Measurements from ENCODE around the gene TTC21A. TPM values are rescaled to one million over a fixed set of nuclear protein-coding genes. Genes with fewer than 3 reads are reported as not detected.
"Not testable (repeated sequence)": the region's sequence is repeated elsewhere in the genome, so short reads cannot be mapped to it uniquely, and the experiment has no call there.

TTC21A gene
- total RNA-seq (2021) (9.0 and 9.5 TPM in 2 replicates), Bru-seq, nascent RNA (percentile 40 among the genes with signal in this experiment), BruChase-seq, experiment 1, labeled RNA remaining after a 2-hour chase (percentile 44 among the genes with signal in this experiment), BruChase-seq, experiment 2, labeled RNA remaining after a 6-hour chase (percentile 39 among the genes with signal in this experiment)
- long read RNA-seq, partial matches to known transcripts = 3 of 7 reads
- long read RNA-seq, other reads (novel, unspliced or antisense) = 2 of 7 reads

- peak; percentile 64 to 71 for DNase-seq
- Histone ChIP-seq H3K9me3 (ENCODE audit: insufficient read depth, low read depth) (no peaks in the 10 kb centered on the region), H3K9me2 (ENCODE audit: insufficient read depth) (no peaks in the 10 kb centered on the region), H3K4me1 (replicated peaks; ENCODE audit: insufficient read depth) (peaks cover 16% of the 10 kb centered on the region), H3K4me3 (peak within 1 kb of the TSS; percentile 95), H3K36me3 (ENCODE audit: low read depth) (no peaks in the 10 kb centered on the region), H3K27ac (no peak within 1 kb of the TSS), H4K20me1 (ENCODE audit: insufficient read depth) (no peaks in the 10 kb centered on the region; the same call in 1 of the 2 replicates), H3K79me2 (ENCODE audit: low read depth) (peaks cover 27% of the 10 kb centered on the region), H2AFZ (peak within 1 kb of the TSS; percentile 92), H3F3A (ENCODE audit: insufficient read depth, low read depth) (no peaks in the 10 kb centered on the region), H3K4me2 (peak within 1 kb of the TSS; percentile 92), H3K27me3 (ENCODE audit: insufficient read depth, low read depth) (no peaks in the 10 kb centered on the region)
- no peak for TF ChIP-seq CTCF (conservative IDR thresholded peaks at IDR 0.05)
- TF ChIP-seq EZH2 (IDR thresholded peaks at IDR 0.05; ENCODE audit: low read depth) = no peak
- CTCF ChIA-PET = interaction anchor here (1.5 kb wide), 1 partner anchor 18 kb away, joined by 6 read pairs; no protein-coding TSS in a partner anchor
- POLR2A ChIA-PET (ENCODE audit: unreplicated experiment) = interaction anchor here (0.6 kb wide), 3 partner anchors 39 to 70 kb away, joined by 3 to 4 read pairs (median 4); no protein-coding TSS in a partner anchor
- intact Hi-C loops (cut with micrococcal nuclease; ENCODE audit: unreplicated experiment) = loop anchor here (1.0 to 5.0 kb wide), 4 partner anchors 18 to 75 kb away; no protein-coding TSS in a partner anchor
- BruUV-seq (replicated peaks) = no TSS peak
Observed at GRCh38 chr3:39107388-39108199, at the start of gene TTC21A, which contains the start of gene GORASP1. TTC21A (plus strand) TSS chr3:39107680; CDS start chr3:39107838, 158 bp downstream. GORASP1 (minus strand) TSS chr3:39107627; CDS start chr3:39107541, 86 bp downstream.

- POLR2A ChIA-PET (ENCODE audit: unreplicated experiment); CTCF ChIA-PET; H3K79me2 ChIP-seq (ENCODE audit: low read depth): not testable (repeated sequence)
Observed at GRCh38 chr3:39061228-39061627, 46.3 kb upstream of the TTC21A start.

GRCh38 chr3:39062180-39062579 lies 45.3 kb upstream of the TTC21A start:
- TF ChIP-seq EZH2 (IDR thresholded peaks at IDR 0.05; ENCODE audit: low read depth) (no peak), CTCF (conservative IDR thresholded peaks at IDR 0.05) (no peak)
- Histone ChIP-seq H3F3A (ENCODE audit: insufficient read depth, low read depth) (no peaks in the 10 kb centered on the region), H3K4me2 (no peak overlapping the region), H3K4me3 (no peak overlapping the region), H3K27ac (no peak overlapping the region), H3K9me3 (ENCODE audit: insufficient read depth, low read depth) (no peaks in the 10 kb centered on the region), H4K20me1 (ENCODE audit: insufficient read depth) (peaks cover 14% of the 10 kb centered on the region), H3K9me2 (ENCODE audit: insufficient read depth) (no peaks in the 10 kb centered on the region), H3K36me3 (ENCODE audit: low read depth) (no peaks in the 10 kb centered on the region), H3K79me2 (ENCODE audit: low read depth) (no peaks in the 10 kb centered on the region; the same call in 1 of the 2 replicates), H3K4me1 (replicated peaks; ENCODE audit: insufficient read depth) (no peaks in the 10 kb centered on the region), H2AFZ (no peak overlapping the region), H3K27me3 (ENCODE audit: insufficient read depth, low read depth) (no peaks in the 10 kb centered on the region)
- ChIA-PET CTCF (no interaction called here), POLR2A (ENCODE audit: unreplicated experiment) (no interaction called here)
- DNase-seq = no peak
- no TSS peak for BruUV-seq (replicated peaks)
- intact Hi-C loops (cut with micrococcal nuclease; ENCODE audit: unreplicated experiment) = no loop called here

More at GRCh38 chr3:39061228-39061627, 46.3 kb upstream of the TTC21A start:
- H3K4me1 ChIP-seq (replicated peaks; ENCODE audit: insufficient read depth); H3K4me3 ChIP-seq; H3K27ac ChIP-seq; H3K27me3 ChIP-seq (ENCODE audit: insufficient read depth, low read depth); BruUV-seq (replicated peaks); H2AFZ ChIP-seq; H3K9me3 ChIP-seq (ENCODE audit: insufficient read depth, low read depth); H3K4me2 ChIP-seq; intact Hi-C loops (cut with micrococcal nuclease; ENCODE audit: unreplicated experiment); H3K36me3 ChIP-seq (ENCODE audit: low read depth); H3K9me2 ChIP-seq (ENCODE audit: insufficient read depth); H3F3A ChIP-seq (ENCODE audit: insufficient read depth, low read depth); DNase-seq: not testable (repeated sequence)
- peaks cover 14% of the 10 kb centered on the region for H4K20me1 ChIP-seq (ENCODE audit: insufficient read depth)

Data from PC-9 (cell line).